ENCODE measurements around the gene DNAH7. TPM values are rescaled to one million over a fixed set of nuclear protein-coding genes. Genes with fewer than 3 reads are reported as not detected.
A peak's percentile ranks its signal among the peaks of the same experiment; 100 is the strongest.

DNAH7 gene
- total RNA-seq, 1 donor from 2014 or later: 9.2 TPM

DNA sequence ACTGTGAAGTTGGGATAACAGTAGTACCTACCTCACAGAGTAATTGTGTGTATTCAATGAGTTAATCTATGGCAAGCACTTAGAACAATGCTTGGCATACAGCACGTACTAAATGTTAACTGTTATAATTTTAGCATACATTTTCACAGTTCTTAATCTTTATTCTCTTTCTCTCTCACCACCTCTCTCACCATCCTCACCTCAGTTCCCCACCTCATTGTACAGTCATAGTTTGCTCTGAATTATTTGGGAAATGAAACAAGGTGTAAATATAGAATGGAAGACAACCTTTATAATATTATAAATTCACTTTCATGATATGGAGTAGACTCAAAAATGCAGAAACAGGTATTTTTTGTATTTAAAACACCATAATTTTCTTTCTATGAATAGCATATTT is 40.0 kb upstream of the DNAH7 start:
- H3K9me3 ChIP-seq: no peaks in the 10 kb centered on the region
- no peaks in the 10 kb centered on the region for H3K36me3 ChIP-seq
- DNase-seq: no peak
- H3K4me3 ChIP-seq: no peak overlapping the region
- intact Hi-C loops (cut with DNase I): no loop called here
- peaks cover 8% of the 10 kb centered on the region for H3K4me1 ChIP-seq
- H3K27me3 ChIP-seq (ENCODE audit: low read depth): no peaks in the 10 kb centered on the region
- ATAC-seq: no peak
- no peak overlapping the region for H3K27ac ChIP-seq
- TF ChIP-seq, protein P1, sequence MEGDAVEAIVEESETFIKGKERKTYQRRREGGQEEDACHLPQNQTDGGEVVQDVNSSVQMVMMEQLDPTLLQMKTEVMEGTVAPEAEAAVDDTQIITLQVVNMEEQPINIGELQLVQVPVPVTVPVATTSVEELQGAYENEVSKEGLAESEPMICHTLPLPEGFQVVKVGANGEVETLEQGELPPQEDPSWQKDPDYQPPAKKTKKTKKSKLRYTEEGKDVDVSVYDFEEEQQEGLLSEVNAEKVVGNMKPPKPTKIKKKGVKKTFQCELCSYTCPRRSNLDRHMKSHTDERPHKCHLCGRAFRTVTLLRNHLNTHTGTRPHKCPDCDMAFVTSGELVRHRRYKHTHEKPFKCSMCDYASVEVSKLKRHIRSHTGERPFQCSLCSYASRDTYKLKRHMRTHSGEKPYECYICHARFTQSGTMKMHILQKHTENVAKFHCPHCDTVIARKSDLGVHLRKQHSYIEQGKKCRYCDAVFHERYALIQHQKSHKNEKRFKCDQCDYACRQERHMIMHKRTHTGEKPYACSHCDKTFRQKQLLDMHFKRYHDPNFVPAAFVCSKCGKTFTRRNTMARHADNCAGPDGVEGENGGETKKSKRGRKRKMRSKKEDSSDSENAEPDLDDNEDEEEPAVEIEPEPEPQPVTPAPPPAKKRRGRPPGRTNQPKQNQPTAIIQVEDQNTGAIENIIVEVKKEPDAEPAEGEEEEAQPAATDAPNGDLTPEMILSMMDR (IDR thresholded peaks at IDR 0.05): no peak

DNA sequence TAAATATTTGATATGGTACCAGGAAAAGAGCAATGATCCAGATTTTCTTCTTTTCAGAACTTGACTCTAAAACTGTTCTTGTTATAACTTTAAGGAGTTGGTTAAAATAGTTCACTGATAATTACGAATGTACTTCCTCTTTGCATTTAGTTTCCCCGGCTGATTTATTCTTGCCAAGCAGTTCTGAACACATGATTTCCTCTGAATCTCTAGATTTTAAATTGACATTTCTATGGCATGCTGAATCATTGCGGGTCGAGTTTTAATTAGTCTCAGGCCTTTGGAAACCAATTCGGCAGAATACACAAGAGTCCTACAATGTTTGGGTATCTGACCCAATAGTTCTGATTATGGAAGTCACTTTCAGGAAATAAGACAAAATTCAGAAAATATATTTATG is 37.3 kb upstream of the DNAH7 start:
- H3K4me3 ChIP-seq: no peak overlapping the region
- H3K9me3 ChIP-seq: no peaks in the 10 kb centered on the region
- H3K27ac ChIP-seq: no peak overlapping the region
- intact Hi-C loops (cut with DNase I): no loop called here
- ATAC-seq (no peak), DNase-seq (no peak)
- no peaks in the 10 kb centered on the region for H3K36me3 ChIP-seq
- TF ChIP-seq, protein P1 (IDR thresholded peaks at IDR 0.05): no peak
- no peaks in the 10 kb centered on the region for H3K27me3 ChIP-seq (ENCODE audit: low read depth)
- H3K4me1 ChIP-seq: peaks cover 7% of the 10 kb centered on the region

DNA sequence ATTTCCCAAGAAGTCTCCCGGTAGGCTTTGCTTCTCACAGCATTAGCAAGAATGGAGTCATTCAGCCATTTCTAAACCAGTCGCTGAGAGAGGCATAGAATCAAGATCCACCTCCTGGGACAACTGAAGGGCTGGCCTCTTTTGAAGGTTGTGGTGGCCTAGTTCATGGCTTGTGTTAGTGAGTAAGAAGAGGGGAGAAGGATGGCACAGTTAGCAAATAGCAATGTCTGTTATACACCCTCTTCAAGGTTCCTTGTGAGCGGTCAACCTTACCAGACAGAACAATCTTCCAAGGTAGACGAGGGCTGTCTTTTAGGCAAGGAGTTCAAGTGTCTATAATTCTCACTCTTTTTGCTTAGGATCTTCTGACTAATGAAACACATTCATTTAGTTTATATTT is 35.4 kb upstream of the DNAH7 start:
- ATAC-seq (no peak), DNase-seq (no peak)
- TF ChIP-seq, protein P1 (IDR thresholded peaks at IDR 0.05): no peak
- no peaks in the 10 kb centered on the region for H3K36me3 ChIP-seq
- H3K4me3 ChIP-seq: no peak overlapping the region
- no peaks in the 10 kb centered on the region for H3K27me3 ChIP-seq (ENCODE audit: low read depth)
- H3K9me3 ChIP-seq: no peaks in the 10 kb centered on the region
- intact Hi-C loops (cut with DNase I): no loop called here
- no peak overlapping the region for H3K27ac ChIP-seq
- H3K4me1 ChIP-seq: peaks cover 8% of the 10 kb centered on the region

DNA sequence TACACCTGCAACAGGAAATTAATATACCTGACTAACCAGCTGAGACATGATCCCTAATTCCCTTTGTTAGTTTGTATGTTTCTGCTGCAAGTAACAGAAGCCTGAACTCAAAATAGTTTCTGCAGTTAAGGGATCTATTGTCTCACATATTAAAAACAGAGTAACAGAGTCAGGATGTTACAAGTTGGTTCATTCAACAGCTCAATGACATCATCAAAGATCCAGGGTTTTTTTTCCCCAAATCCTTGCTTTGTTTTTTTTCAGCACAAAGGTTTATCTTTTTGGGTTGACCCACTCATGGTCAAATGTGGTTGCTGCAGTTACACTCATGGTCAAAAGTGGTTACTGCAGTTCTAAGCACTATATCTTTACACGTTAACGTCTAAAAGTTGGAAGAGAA is 35.0 kb upstream of the DNAH7 start:
- intact Hi-C loops (cut with DNase I): no loop called here

DNA sequence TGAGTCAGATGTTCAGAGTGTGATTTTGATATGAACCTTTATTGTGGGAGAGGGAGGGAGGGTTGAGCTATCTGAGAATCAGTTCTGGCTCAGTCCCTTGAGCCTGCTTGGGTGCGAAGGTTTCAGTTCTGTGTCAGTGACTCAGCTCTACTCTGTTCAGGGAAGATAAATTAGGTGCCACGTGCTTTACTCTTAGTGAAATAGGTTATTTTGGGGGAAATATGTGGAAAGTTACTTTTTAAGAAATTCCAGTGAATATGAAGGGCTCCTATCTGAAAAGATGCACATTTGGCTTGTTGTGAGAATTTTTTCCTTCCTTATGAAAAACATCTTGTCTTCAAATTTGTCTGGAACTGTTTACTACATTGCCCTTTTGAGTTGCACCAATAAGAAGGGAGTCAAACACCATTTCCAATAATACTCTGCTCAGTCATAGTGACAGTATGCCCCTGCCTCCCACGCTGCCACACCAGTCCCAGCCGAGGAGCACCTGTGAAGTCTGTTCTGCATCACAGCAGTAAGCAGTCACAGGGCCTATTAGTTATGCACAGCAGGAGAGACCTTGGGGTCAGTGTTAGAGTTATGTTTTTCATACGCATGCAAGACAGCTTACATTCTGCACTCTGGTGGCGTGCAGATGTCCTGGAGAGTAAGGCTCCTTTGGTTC is 32.8 kb upstream of the DNAH7 start:
- Histone ChIP-seq H3K36me3 (no peaks in the 10 kb centered on the region), H3K9me3 (no peaks in the 10 kb centered on the region), H3K27me3 (ENCODE audit: low read depth) (no peaks in the 10 kb centered on the region), H3K4me3 (no peak overlapping the region), H3K27ac (no peak overlapping the region), H3K4me1 (peaks cover 8% of the 10 kb centered on the region)
- DNase-seq: no peak
- TF ChIP-seq, protein P1 (IDR thresholded peaks at IDR 0.05): no peak
- peak; percentile 62 to 71 for ATAC-seq
- intact Hi-C loops (cut with DNase I): no loop called here

More for the DNA sequence above, 35.0 kb upstream of the DNAH7 start:
- Histone ChIP-seq H3K27me3 (ENCODE audit: low read depth) (no peaks in the 10 kb centered on the region), H3K36me3 (no peaks in the 10 kb centered on the region), H3K4me3 (no peak overlapping the region), H3K4me1 (peaks cover 8% of the 10 kb centered on the region), H3K27ac (no peak overlapping the region), H3K9me3 (no peaks in the 10 kb centered on the region)
- DNase-seq (no peak), ATAC-seq (no peak)
- TF ChIP-seq, protein P1 (IDR thresholded peaks at IDR 0.05): no peak
